Measurements from ENCODE around the gene FAM131A.

FAM131A gene

DNA sequence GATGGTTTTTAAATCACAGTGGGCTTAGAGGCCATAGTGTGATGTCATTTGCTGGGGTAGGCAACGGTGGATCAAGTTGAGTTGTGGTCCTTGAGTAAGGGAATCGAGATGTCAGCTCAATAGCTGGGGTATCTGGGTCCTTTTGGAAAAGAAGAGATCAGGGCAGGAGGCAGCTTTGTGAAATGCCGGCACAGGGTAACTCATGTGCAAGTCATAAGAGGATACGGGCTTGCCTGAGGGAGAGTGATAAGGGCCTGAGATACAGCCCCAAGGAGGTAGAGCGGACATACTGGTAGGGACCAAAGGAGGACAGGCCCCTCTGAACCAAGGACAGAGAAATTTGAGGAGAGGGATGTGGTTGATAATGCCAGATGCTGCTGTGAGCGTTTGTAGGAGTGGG is 4.2 kb upstream of the FAM131A start:
- no peak overlapping the region for H3K27ac ChIP-seq (replicated peaks)
- no peak overlapping the region for H3K4me3 ChIP-seq (replicated peaks; ENCODE audit: insufficient read depth, low read length)
- no peak for DNase-seq (ENCODE audit: low read depth in 1 of 2, low spot score in 1 of 2)
- H3K27me3 ChIP-seq (ENCODE audit: insufficient read depth, poor library complexity, severe bottlenecking) = no peaks in the 10 kb centered on the region
- TF ChIP-seq, protein P1, sequence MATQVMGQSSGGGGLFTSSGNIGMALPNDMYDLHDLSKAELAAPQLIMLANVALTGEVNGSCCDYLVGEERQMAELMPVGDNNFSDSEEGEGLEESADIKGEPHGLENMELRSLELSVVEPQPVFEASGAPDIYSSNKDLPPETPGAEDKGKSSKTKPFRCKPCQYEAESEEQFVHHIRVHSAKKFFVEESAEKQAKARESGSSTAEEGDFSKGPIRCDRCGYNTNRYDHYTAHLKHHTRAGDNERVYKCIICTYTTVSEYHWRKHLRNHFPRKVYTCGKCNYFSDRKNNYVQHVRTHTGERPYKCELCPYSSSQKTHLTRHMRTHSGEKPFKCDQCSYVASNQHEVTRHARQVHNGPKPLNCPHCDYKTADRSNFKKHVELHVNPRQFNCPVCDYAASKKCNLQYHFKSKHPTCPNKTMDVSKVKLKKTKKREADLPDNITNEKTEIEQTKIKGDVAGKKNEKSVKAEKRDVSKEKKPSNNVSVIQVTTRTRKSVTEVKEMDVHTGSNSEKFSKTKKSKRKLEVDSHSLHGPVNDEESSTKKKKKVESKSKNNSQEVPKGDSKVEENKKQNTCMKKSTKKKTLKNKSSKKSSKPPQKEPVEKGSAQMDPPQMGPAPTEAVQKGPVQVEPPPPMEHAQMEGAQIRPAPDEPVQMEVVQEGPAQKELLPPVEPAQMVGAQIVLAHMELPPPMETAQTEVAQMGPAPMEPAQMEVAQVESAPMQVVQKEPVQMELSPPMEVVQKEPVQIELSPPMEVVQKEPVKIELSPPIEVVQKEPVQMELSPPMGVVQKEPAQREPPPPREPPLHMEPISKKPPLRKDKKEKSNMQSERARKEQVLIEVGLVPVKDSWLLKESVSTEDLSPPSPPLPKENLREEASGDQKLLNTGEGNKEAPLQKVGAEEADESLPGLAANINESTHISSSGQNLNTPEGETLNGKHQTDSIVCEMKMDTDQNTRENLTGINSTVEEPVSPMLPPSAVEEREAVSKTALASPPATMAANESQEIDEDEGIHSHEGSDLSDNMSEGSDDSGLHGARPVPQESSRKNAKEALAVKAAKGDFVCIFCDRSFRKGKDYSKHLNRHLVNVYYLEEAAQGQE (IDR thresholded peaks at IDR 0.05; ENCODE audit: insufficient replicate concordance, low read depth) = no peak
- TF ChIP-seq GABPA (IDR thresholded peaks at IDR 0.05; ENCODE audit: low read depth) = no peak

DNA sequence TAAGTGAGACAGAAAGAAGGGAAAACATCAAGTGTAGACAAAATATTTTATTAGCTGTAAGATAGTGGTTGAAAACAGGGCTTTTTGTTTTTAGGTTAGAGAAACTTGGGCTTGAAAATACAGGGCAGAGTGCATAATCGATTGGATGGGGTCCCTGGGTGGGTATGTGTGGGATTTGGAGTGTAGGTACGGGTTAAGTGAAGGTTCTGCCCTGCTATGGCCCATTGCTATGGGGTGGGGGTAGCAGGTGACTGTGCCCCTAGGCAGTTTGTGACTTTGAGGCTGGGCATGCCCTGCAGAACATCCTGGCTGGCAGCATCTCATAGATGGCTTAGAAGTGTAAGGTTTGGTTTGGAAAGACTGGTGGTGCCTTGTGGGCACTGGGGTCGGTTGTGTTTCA is 3.7 kb upstream of the FAM131A start:
- DNase-seq (ENCODE audit: low read depth in 1 of 2, low spot score in 1 of 2) = no peak
- Histone ChIP-seq H3K27ac (replicated peaks) (no peak overlapping the region), H3K4me3 (replicated peaks; ENCODE audit: insufficient read depth, low read length) (no peak overlapping the region), H3K27me3 (ENCODE audit: insufficient read depth, poor library complexity, severe bottlenecking) (no peaks in the 10 kb centered on the region)
- TF ChIP-seq GABPA (IDR thresholded peaks at IDR 0.05; ENCODE audit: low read depth) (no peak), CTCF (IDR thresholded peaks at IDR 0.05; ENCODE audit: insufficient read depth, low read length) (no peak), POLR2AphosphoS5 (IDR thresholded peaks at IDR 0.05; ENCODE audit: low read depth) (no peak), SPI1 (IDR thresholded peaks at IDR 0.05; ENCODE audit: borderline replicate concordance, low read depth) (no peak)
- TF ChIP-seq, protein P1 (IDR thresholded peaks at IDR 0.05; ENCODE audit: insufficient replicate concordance, low read depth) = no peak

- Histone ChIP-seq H3K27ac (replicated peaks) (no peak overlapping the region), H3K4me3 (replicated peaks; ENCODE audit: insufficient read depth, low read length) (no peak overlapping the region), H3K27me3 (ENCODE audit: insufficient read depth, poor library complexity, severe bottlenecking) (no peaks in the 10 kb centered on the region)
- TF ChIP-seq CTCF (IDR thresholded peaks at IDR 0.05; ENCODE audit: insufficient read depth, low read length) = no peak
- TF ChIP-seq SPI1 (IDR thresholded peaks at IDR 0.05; ENCODE audit: borderline replicate concordance, low read depth) = no peak
- no peak for TF ChIP-seq GABPA (IDR thresholded peaks at IDR 0.05; ENCODE audit: low read depth)
- TF ChIP-seq, protein P1 (IDR thresholded peaks at IDR 0.05; ENCODE audit: insufficient replicate concordance, low read depth) = no peak
- TF ChIP-seq POLR2AphosphoS5 (IDR thresholded peaks at IDR 0.05; ENCODE audit: low read depth) = no peak; the same call in 1 of the 2 replicates
- DNase-seq (ENCODE audit: low read depth in 1 of 2, low spot score in 1 of 2) = no peak
Observed at GRCh38 chr3:184334470-184335158, 2.8 kb upstream of the FAM131A start.

Data from HL-60 (cell line).